SK-N-SH (cell line): ENCODE data around the gene BUD23. TPM values are rescaled to one million over a fixed set of nuclear protein-coding genes. Genes with fewer than 3 reads are reported as not detected.

Experiments used
- CTCF ChIA-PET: fragments of 300-600, 350-600 bp; formaldehyde crosslinking; extraction: SDS; loops from one replicate; lab custom pipeline; 2021; lab: Yijun Ruan, JAX
- POLR2A ChIA-PET: fragments of 350-600 bp; sonication (Branson Sonifier 250); formaldehyde crosslinking; extraction: SDS; loops from one replicate; lab custom pipeline; 2020; ENCODE audit warnings: antibody characterized with exemption, inconsistent platforms; lab: Yijun Ruan, JAX
- DNase-seq: peaks from one replicate; pipeline ENCODE4 v3.0.0; 2012
- H2AFZ ChIP-seq: fragments of 200-600 bp; sonication (generic); 2 replicates; pipeline ENCODE4 v1.8.1; 2016; ENCODE audit warnings: antibody characterized with exemption, mild to moderate bottlenecking, low read depth
- H3F3A ChIP-seq: fragments of 200-600 bp; sonication (generic); replicated peaks from 2 replicates; pipeline ENCODE3; 2016; ENCODE audit warnings: antibody characterized with exemption, mild to moderate bottlenecking; ENCODE audit not compliant: insufficient read depth
- H3K27ac ChIP-seq, 2 experiments: fragments of 200-500 bp in 1 of 2; fragments of 200-600 bp in 1 of 2; sonication (Bioruptor generic) in 1 of 2; sonication (generic), shearing (Covaris generic) in 1 of 2; 2 replicates each; pipeline versions ENCODE4 v1.5.1 to v1.6.1; 2014 to 2016; ENCODE audit warnings: low read depth in 2 of 2, inconsistent platforms in 1 of 2, low read length in 1 of 2, mild to moderate bottlenecking in 1 of 2, mixed read lengths in 1 of 2
- H3K27me3 ChIP-seq: fragments of 200-600 bp; sonication (generic), shearing (Covaris generic); 2 replicates; pipeline ENCODE4 v1.6.1; 2016; ENCODE audit warnings: mixed run types; ENCODE audit not compliant: insufficient read depth
- H3K36me3 ChIP-seq, 2 experiments: fragments of 200-500 bp in 1 of 2; fragments of 200-600 bp in 1 of 2; sonication (Bioruptor generic) in 1 of 2; sonication (generic) in 1 of 2; replicated peaks in 1 of 2; 2 replicates each; pipeline versions ENCODE3 to v1.5.1; 2014 to 2016; ENCODE audit warnings: low read length in 1 of 2, mild to moderate bottlenecking in 1 of 2; ENCODE audit not compliant: insufficient read depth in 2 of 2, control insufficient read depth in 1 of 2
- H3K4me1 ChIP-seq, 2 experiments: fragments of 200-500 bp in 1 of 2; fragments of 200-600 bp in 1 of 2; sonication (Bioruptor generic) in 1 of 2; sonication (generic), shearing (Covaris generic) in 1 of 2; 2 replicates each; pipeline versions ENCODE4 v1.5.1 to v1.6.1; 2014 to 2016; ENCODE audit warnings: low read depth in 1 of 2, low read length in 1 of 2, mixed run types in 1 of 2; ENCODE audit not compliant: insufficient read depth in 2 of 2, control insufficient read depth in 1 of 2
- H3K4me2 ChIP-seq: fragments of 200-600 bp; sonication (generic), shearing (Covaris generic); 2 replicates; pipeline ENCODE4 v1.6.1; 2017; ENCODE audit warnings: mixed run types
- H3K4me3 ChIP-seq, 2 experiments: fragments of 200-500 bp in 1 of 2; fragments of 200-600 bp in 1 of 2; sonication (Bioruptor generic) in 1 of 2; sonication (generic), shearing (Covaris generic) in 1 of 2; 2 replicates each; pipeline versions ENCODE4 v1.5.1 to v1.8.1; 2014 to 2016; ENCODE audit warnings: low read depth in 2 of 2, inconsistent platforms in 1 of 2, low read length in 1 of 2, mild to moderate bottlenecking in 1 of 2, mixed read lengths in 1 of 2, moderate library complexity in 1 of 2
- H3K79me2 ChIP-seq: fragments of 200-600 bp; sonication (generic); 2 replicates; pipeline ENCODE4 v1.8.1; 2017; ENCODE audit warnings: mild to moderate bottlenecking; ENCODE audit not compliant: insufficient read depth
- H3K9ac ChIP-seq: fragments of 200-600 bp; sonication (generic); 2 replicates; pipeline ENCODE4 v1.6.1; 2017; ENCODE audit warnings: mixed run types
- H3K9me2 ChIP-seq: fragments of 200-600 bp; sonication (generic); 2 replicates; pipeline ENCODE4 v1.6.1; 2017; ENCODE audit warnings: mixed run types
- H3K9me3 ChIP-seq: fragments of 200-600 bp; sonication (generic); 2 replicates; pipeline ENCODE4 v1.6.1; 2017; ENCODE audit warnings: mixed run types, mild to moderate bottlenecking, moderate library complexity
- H4K20me1 ChIP-seq: fragments of 200-600 bp; sonication (generic); 2 replicates; pipeline ENCODE4 v1.6.1; 2017; ENCODE audit warnings: mild to moderate bottlenecking, mixed run types; ENCODE audit not compliant: insufficient read depth
- CHD2 ChIP-seq: fragments of 150-350 bp; IDR thresholded peaks from 2 replicates; pipeline ENCODE4 v1.6.1; 2018; ENCODE audit warnings: low read length; ENCODE audit not compliant: partially characterized antibody
- EP300 ChIP-seq, 2 experiments: IDR thresholded peaks; 2 replicates each; pipeline versions ENCODE4 v1.4.0 to v1.6.1; 2012; ENCODE audit warnings: borderline replicate concordance in 1 of 2, low read depth in 1 of 2, low read length in 1 of 2
- FOXJ3 ChIP-seq: sonication (generic); formaldehyde crosslinking; IDR thresholded peaks from 2 replicates; pipeline ENCODE4 v1.5.1; 2020; ENCODE audit warnings: mild to moderate bottlenecking, missing genetic modification reagents
- FOXM1 ChIP-seq: IDR thresholded peaks from 2 replicates; pipeline ENCODE4 v1.4.0; 2012; ENCODE audit warnings: low read depth, mild to moderate bottlenecking
- GABPA ChIP-seq: IDR thresholded peaks from 2 replicates; pipeline ENCODE4 v1.4.0; 2012; ENCODE audit warnings: low read depth, mild to moderate bottlenecking
- IRF3 ChIP-seq: fragments of 150-350 bp; IDR thresholded peaks from 2 replicates; pipeline ENCODE4 v1.6.1; 2016; ENCODE audit warnings: mild to moderate bottlenecking, low read depth, low read length
- JUND ChIP-seq: IDR thresholded peaks from 2 replicates; pipeline ENCODE4 v1.4.0; 2012
- MXI1 ChIP-seq: IDR thresholded peaks from 2 replicates; pipeline ENCODE4 v1.6.1; 2012; ENCODE audit warnings: mild to moderate bottlenecking, low read depth, low read length, improper control_type of control experiment
- NRF1 ChIP-seq: IDR thresholded peaks from 2 replicates; pipeline ENCODE4 v1.6.1; 2012; ENCODE audit warnings: low read depth, mild to moderate bottlenecking, low read length
- REST ChIP-seq: IDR thresholded peaks from 2 replicates; pipeline ENCODE4 v1.6.1; 2012; ENCODE audit warnings: mild to moderate bottlenecking, low read depth, low read length, moderate library complexity
- RFX5 ChIP-seq: IDR thresholded peaks from 2 replicates; pipeline ENCODE4 v1.6.1; 2012; ENCODE audit warnings: mild to moderate bottlenecking, improper control_type of control experiment, low read length
- RXRA ChIP-seq: IDR thresholded peaks from 2 replicates; pipeline ENCODE4 v1.4.0; 2012; ENCODE audit warnings: low read depth, mild to moderate bottlenecking, borderline replicate concordance
- SMC3 ChIP-seq: IDR thresholded peaks from 2 replicates; pipeline ENCODE4 v1.6.1; 2012; ENCODE audit warnings: low read depth, low read length, improper control_type of control experiment
- TAF1 ChIP-seq: IDR thresholded peaks from 2 replicates; pipeline ENCODE4 v1.6.1; 2012; ENCODE audit warnings: low read depth, mild to moderate bottlenecking, low read length, moderate library complexity, borderline replicate concordance
- TCF12 ChIP-seq: IDR thresholded peaks from 2 replicates; pipeline ENCODE4 v1.4.0; 2012
- USF2 ChIP-seq: fragments of 150-350 bp; IDR thresholded peaks from 2 replicates; pipeline ENCODE4 v1.6.1; 2017; ENCODE audit warnings: antibody characterized with exemption, low read length, low read depth, borderline replicate concordance
- YY1 ChIP-seq: IDR thresholded peaks from 2 replicates; pipeline ENCODE4 v1.4.0; 2012; ENCODE audit warnings: low read depth, mild to moderate bottlenecking
- WGBS: methylation state at CpG from one replicate; pipeline ENCODE4 v1.1.6; 2017; ENCODE audit warnings: low lambda C conversion rate; 5-methylcytosine and 5-hydroxymethylcytosine counted together
- polyA plus RNA-seq, 3 experiments: library from polyadenylated mRNA; depleted of rRNA; stranded (reverse); fragments of >200 nt; gene quantifications; 2 replicates each; pipeline ENCODE4 v1.2.3, GENCODE V29; 2012

Gene BUD23
- polyA plus RNA-seq, 1 of the 3 experiments (the other 2 are of a cell fraction): 206 TPM

GRCh38 chr7:73730485-73730884, 47.1 kb downstream of the BUD23 start (continued):
- no peak for TF ChIP-seq REST
- TF ChIP-seq GABPA: no peak
- TF ChIP-seq, all 33 proteins: peak for 0

- POLR2A ChIA-PET: no interaction called here
- no peak for DNase-seq
- H3K4me2 ChIP-seq: no peak overlapping the region
- H3K9me2 ChIP-seq: no peaks in the 10 kb centered on the region
- H3K79me2 ChIP-seq: peaks cover 16% of the 10 kb centered on the region; the same call in 1 of the 2 replicates
- peaks cover 5 to 9% of the 10 kb centered on the region in 2 experiments for H3K36me3 ChIP-seq
- H3K27me3 ChIP-seq: no peaks in the 10 kb centered on the region
- H3F3A ChIP-seq: peaks cover 5% of the 10 kb centered on the region
- H3K9ac ChIP-seq: no peak overlapping the region
- no peak overlapping the region for H3K27ac ChIP-seq
- WGBS: 26% methylated on average over 2 of the region's 2 CpGs
- no peak overlapping the region for H3K4me3 ChIP-seq
- no peaks in the 10 kb centered on the region for H3K9me3 ChIP-seq
- TF ChIP-seq NRF1 (no peak), RFX5 (no peak), MXI1 (no peak), FOXJ3 (no peak), RXRA (no peak), SMC3 (no peak), GABPA (no peak), TCF12 (no peak), IRF3 (no peak), TAF1 (no peak), JUND (no peak), EP300 (IDR thresholded peaks at IDR 0.05; ENCODE audit: borderline replicate concordance in 1 of 2, low read depth in 1 of 2, low read length in 1 of 2) (no peak), YY1 (no peak), CHD2 (no peak), FOXM1 (no peak), USF2 (no peak)
- H2AFZ ChIP-seq: no peak overlapping the region
- H4K20me1 ChIP-seq: no peaks in the 10 kb centered on the region
- CTCF ChIA-PET: interaction anchor here (0.7 to 12.8 kb wide), 7 partner anchors 13 to 125 kb away, joined by 3 to 272 read pairs (median 4); partner anchors contain the start of genes STX1A and VPS37D
- peaks cover 1 to 5% of the 10 kb centered on the region in 2 experiments; a peak in 2 of 4 replicates for H3K4me1 ChIP-seq
These were observed 49.0 kb downstream of the BUD23 start for GRCh38 chr7:73732397-73732796.
